Measurements from ENCODE around the gene CSRNP3.

The CSRNP3 gene

DNA sequence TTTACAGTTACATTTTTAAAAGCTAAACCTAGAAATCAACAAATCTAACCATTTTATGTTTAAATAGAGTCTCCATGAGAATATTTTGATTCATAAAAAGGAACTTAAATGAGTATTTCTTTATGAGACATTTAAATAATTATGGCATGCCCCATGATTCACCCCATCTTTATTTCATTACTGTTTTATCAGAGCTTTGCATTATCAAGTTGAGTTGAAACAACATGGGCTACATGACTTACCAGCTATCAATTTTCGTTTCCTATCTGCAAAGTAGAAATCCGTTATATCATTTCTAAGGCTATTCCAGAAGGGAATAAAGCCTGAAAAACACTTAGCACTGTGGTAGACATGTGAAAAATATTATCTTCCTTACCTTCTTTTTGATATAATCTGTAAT, 163.1 kb downstream of the CSRNP3 start:
- H3F3A ChIP-seq (ENCODE audit: low read depth) = no peaks in the 10 kb centered on the region
- TF ChIP-seq, protein P1, sequence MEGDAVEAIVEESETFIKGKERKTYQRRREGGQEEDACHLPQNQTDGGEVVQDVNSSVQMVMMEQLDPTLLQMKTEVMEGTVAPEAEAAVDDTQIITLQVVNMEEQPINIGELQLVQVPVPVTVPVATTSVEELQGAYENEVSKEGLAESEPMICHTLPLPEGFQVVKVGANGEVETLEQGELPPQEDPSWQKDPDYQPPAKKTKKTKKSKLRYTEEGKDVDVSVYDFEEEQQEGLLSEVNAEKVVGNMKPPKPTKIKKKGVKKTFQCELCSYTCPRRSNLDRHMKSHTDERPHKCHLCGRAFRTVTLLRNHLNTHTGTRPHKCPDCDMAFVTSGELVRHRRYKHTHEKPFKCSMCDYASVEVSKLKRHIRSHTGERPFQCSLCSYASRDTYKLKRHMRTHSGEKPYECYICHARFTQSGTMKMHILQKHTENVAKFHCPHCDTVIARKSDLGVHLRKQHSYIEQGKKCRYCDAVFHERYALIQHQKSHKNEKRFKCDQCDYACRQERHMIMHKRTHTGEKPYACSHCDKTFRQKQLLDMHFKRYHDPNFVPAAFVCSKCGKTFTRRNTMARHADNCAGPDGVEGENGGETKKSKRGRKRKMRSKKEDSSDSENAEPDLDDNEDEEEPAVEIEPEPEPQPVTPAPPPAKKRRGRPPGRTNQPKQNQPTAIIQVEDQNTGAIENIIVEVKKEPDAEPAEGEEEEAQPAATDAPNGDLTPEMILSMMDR (conservative IDR thresholded peaks at IDR 0.05; ENCODE audit: low read length) = no peak
- TF ChIP-seq EZH2phosphoT487 (IDR thresholded peaks at IDR 0.05; ENCODE audit: borderline replicate concordance) = no peak
- no peaks in the 10 kb centered on the region for H3K27me3 ChIP-seq (ENCODE audit: insufficient read depth, low read length, poor library complexity, severe bottlenecking)
- no peak overlapping the region for H3K4me3 ChIP-seq (ENCODE audit: low read length, poor library complexity, severe bottlenecking)
- no peaks in the 10 kb centered on the region for H3K9me3 ChIP-seq (ENCODE audit: insufficient read depth, low read depth, low read length)
- no peak overlapping the region for H3K9ac ChIP-seq (ENCODE audit: low read depth, low read length, poor library complexity, severe bottlenecking)
- no peak overlapping the region for H2AFZ ChIP-seq (ENCODE audit: low read length)
- no peaks in the 10 kb centered on the region for H3K9me2 ChIP-seq (replicated peaks; ENCODE audit: low read depth, low read length)
- peaks cover 19% of the 10 kb centered on the region for H3K4me1 ChIP-seq (ENCODE audit: insufficient read depth, low read length, poor library complexity, severe bottlenecking)
- H3K4me2 ChIP-seq (ENCODE audit: low read depth, low read length, poor library complexity, severe bottlenecking) = no peak overlapping the region
- no peaks in the 10 kb centered on the region for H3K36me3 ChIP-seq (ENCODE audit: insufficient read depth, low read length)
- no peaks in the 10 kb centered on the region for H4K20me1 ChIP-seq (ENCODE audit: insufficient read depth, low read length, poor library complexity, severe bottlenecking)
- no peaks in the 10 kb centered on the region for H3K79me2 ChIP-seq (ENCODE audit: insufficient read depth, low read length)

DNA sequence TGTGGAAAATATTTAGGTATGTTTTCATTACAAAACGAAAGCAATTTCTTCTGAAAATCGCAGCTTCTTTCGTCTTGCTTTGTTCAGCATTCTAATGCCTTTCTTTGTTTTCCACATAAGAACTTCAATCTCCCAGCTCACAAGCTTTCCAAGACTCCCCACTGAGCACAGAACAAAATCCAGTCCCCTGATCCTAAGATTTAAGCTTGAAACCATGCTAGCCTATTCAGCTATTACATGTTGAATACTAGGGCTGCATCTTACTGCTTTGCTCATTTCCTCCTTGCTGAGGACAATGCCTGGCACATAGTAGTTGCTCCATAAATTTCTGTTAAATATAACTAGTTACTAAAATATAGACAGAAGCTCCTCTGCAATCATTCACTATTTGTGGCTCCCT, 163.9 kb downstream of the CSRNP3 start:
- H3K9me3 ChIP-seq (ENCODE audit: insufficient read depth, low read depth, low read length) = no peaks in the 10 kb centered on the region
- no peak overlapping the region for H3K9ac ChIP-seq (ENCODE audit: low read depth, low read length, poor library complexity, severe bottlenecking)
- H3K36me3 ChIP-seq (ENCODE audit: insufficient read depth, low read length) = no peaks in the 10 kb centered on the region
- H3K9me2 ChIP-seq (replicated peaks; ENCODE audit: low read depth, low read length) = no peaks in the 10 kb centered on the region
- no peaks in the 10 kb centered on the region for H3K27me3 ChIP-seq (ENCODE audit: insufficient read depth, low read length, poor library complexity, severe bottlenecking)
- H3K4me3 ChIP-seq (ENCODE audit: low read length, poor library complexity, severe bottlenecking) = no peak overlapping the region
- H4K20me1 ChIP-seq (ENCODE audit: insufficient read depth, low read length, poor library complexity, severe bottlenecking) = no peaks in the 10 kb centered on the region
- H3K4me2 ChIP-seq (ENCODE audit: low read depth, low read length, poor library complexity, severe bottlenecking) = no peak overlapping the region
- no peaks in the 10 kb centered on the region for H3F3A ChIP-seq (ENCODE audit: low read depth)
- no peaks in the 10 kb centered on the region for H3K79me2 ChIP-seq (ENCODE audit: insufficient read depth, low read length)
- TF ChIP-seq EZH2phosphoT487 (IDR thresholded peaks at IDR 0.05; ENCODE audit: borderline replicate concordance) = no peak
- TF ChIP-seq, protein P1 (conservative IDR thresholded peaks at IDR 0.05; ENCODE audit: low read length) = no peak
- no peak overlapping the region for H2AFZ ChIP-seq (ENCODE audit: low read length)
- peaks cover 16% of the 10 kb centered on the region for H3K4me1 ChIP-seq (ENCODE audit: insufficient read depth, low read length, poor library complexity, severe bottlenecking)

DNA sequence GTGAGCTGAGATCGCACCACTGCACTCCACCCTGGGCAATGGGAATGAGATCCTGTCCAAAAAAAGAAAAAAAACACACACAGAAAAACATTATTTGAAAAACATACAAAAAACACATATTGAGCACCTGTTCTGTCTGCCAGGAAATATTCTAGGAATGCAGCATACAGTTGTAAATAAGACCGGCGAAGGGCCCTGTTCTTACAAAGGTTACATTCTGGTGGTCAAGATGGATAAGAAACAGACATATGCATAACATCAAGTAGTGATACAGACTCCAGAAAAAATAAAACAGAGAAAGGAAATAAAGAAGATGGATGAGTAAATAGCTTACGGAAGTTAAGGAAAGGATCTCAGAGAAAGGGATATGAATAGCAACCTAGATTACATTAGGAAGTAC, 164.8 kb downstream of the CSRNP3 start:
- H3K79me2 ChIP-seq (ENCODE audit: insufficient read depth, low read length) = no peaks in the 10 kb centered on the region
- no peak overlapping the region for H2AFZ ChIP-seq (ENCODE audit: low read length)
- no peaks in the 10 kb centered on the region for H3K27me3 ChIP-seq (ENCODE audit: insufficient read depth, low read length, poor library complexity, severe bottlenecking)
- no peaks in the 10 kb centered on the region for H3K9me2 ChIP-seq (replicated peaks; ENCODE audit: low read depth, low read length)
- no peaks in the 10 kb centered on the region for H3F3A ChIP-seq (ENCODE audit: low read depth)
- no peak overlapping the region for H3K4me3 ChIP-seq (ENCODE audit: low read length, poor library complexity, severe bottlenecking)
- no peaks in the 10 kb centered on the region for H3K36me3 ChIP-seq (ENCODE audit: insufficient read depth, low read length)
- H4K20me1 ChIP-seq (ENCODE audit: insufficient read depth, low read length, poor library complexity, severe bottlenecking) = no peaks in the 10 kb centered on the region
- H3K9ac ChIP-seq (ENCODE audit: low read depth, low read length, poor library complexity, severe bottlenecking) = no peak overlapping the region
- peaks cover 13% of the 10 kb centered on the region for H3K4me1 ChIP-seq (ENCODE audit: insufficient read depth, low read length, poor library complexity, severe bottlenecking)
- no peaks in the 10 kb centered on the region for H3K9me3 ChIP-seq (ENCODE audit: insufficient read depth, low read depth, low read length)
- TF ChIP-seq EZH2phosphoT487 (IDR thresholded peaks at IDR 0.05; ENCODE audit: borderline replicate concordance) = no peak
- TF ChIP-seq, protein P1 (conservative IDR thresholded peaks at IDR 0.05; ENCODE audit: low read length) = no peak
- no peak overlapping the region for H3K4me2 ChIP-seq (ENCODE audit: low read depth, low read length, poor library complexity, severe bottlenecking)

Data from Loucy (cell line).